Measurements from ENCODE around the gene CES2.

CES2 gene

GRCh38 chr16:66948134-66948836 lies 13.0 kb downstream of the CES2 start:
- peak; percentile 49 for ATAC-seq
- TF ChIP-seq GLIS3 (CRISPR knock-in tag; IDR thresholded peaks at IDR 0.05), result no peak

GRCh38 chr16:66948837-66949225 lies 13.5 kb downstream of the CES2 start:
- ATAC-seq, result no peak
- TF ChIP-seq TCF4 (CRISPR knock-in tag; IDR thresholded peaks at IDR 0.05; ENCODE audit: borderline replicate concordance) (no peak), ESRRG (CRISPR knock-in tag; IDR thresholded peaks at IDR 0.05) (no peak)

- no peak for ATAC-seq
- TF ChIP-seq ZFP30 (CRISPR knock-in tag; IDR thresholded peaks at IDR 0.05) (no peak), OSR1 (CRISPR knock-in tag; IDR thresholded peaks at IDR 0.05) (no peak)
These were observed 14.2 kb downstream of the CES2 start for GRCh38 chr16:66949472-66949871.

GRCh38 chr16:66950437-66950836 lies 15.1 kb downstream of the CES2 start:
- no peak for TF ChIP-seq PPARA (CRISPR knock-in tag; IDR thresholded peaks at IDR 0.05; ENCODE audit: borderline replicate concordance)
- TF ChIP-seq BACH2 (CRISPR knock-in tag; IDR thresholded peaks at IDR 0.05; ENCODE audit: borderline replicate concordance), result no peak
- no peak for TF ChIP-seq TCF4 (CRISPR knock-in tag; IDR thresholded peaks at IDR 0.05; ENCODE audit: borderline replicate concordance)
- TF ChIP-seq RARB (CRISPR knock-in tag; IDR thresholded peaks at IDR 0.05), result no peak
- TF ChIP-seq ISL1 (CRISPR knock-in tag; IDR thresholded peaks at IDR 0.05), result no peak
- TF ChIP-seq, protein P1, sequence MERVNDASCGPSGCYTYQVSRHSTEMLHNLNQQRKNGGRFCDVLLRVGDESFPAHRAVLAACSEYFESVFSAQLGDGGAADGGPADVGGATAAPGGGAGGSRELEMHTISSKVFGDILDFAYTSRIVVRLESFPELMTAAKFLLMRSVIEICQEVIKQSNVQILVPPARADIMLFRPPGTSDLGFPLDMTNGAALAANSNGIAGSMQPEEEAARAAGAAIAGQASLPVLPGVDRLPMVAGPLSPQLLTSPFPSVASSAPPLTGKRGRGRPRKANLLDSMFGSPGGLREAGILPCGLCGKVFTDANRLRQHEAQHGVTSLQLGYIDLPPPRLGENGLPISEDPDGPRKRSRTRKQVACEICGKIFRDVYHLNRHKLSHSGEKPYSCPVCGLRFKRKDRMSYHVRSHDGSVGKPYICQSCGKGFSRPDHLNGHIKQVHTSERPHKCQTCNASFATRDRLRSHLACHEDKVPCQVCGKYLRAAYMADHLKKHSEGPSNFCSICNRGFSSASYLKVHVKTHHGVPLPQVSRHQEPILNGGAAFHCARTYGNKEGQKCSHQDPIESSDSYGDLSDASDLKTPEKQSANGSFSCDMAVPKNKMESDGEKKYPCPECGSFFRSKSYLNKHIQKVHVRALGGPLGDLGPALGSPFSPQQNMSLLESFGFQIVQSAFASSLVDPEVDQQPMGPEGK (CRISPR knock-in tag; IDR thresholded peaks at IDR 0.05; ENCODE audit: borderline replicate concordance), result no peak
- TF ChIP-seq, protein P2, sequence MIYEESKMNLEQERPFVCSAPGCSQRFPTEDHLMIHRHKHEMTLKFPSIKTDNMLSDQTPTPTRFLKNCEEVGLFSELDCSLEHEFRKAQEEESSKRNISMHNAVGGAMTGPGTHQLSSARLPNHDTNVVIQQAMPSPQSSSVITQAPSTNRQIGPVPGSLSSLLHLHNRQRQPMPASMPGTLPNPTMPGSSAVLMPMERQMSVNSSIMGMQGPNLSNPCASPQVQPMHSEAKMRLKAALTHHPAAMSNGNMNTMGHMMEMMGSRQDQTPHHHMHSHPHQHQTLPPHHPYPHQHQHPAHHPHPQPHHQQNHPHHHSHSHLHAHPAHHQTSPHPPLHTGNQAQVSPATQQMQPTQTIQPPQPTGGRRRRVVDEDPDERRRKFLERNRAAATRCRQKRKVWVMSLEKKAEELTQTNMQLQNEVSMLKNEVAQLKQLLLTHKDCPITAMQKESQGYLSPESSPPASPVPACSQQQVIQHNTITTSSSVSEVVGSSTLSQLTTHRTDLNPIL (CRISPR knock-in tag; IDR thresholded peaks at IDR 0.05; ENCODE audit: low read depth), result no peak
- no peak for TF ChIP-seq ZFP3 (CRISPR knock-in tag; IDR thresholded peaks at IDR 0.05)
- TF ChIP-seq ZNF8 (CRISPR knock-in tag; IDR thresholded peaks at IDR 0.05), result no peak
- TF ChIP-seq OSR1 (CRISPR knock-in tag; IDR thresholded peaks at IDR 0.05), result no peak
- TF ChIP-seq TOX (CRISPR knock-in tag; IDR thresholded peaks at IDR 0.05; ENCODE audit: borderline replicate concordance), result no peak
- no peak for ATAC-seq

GRCh38 chr16:66950971-66951790 lies 15.9 kb downstream of the CES2 start:
- no peak for ATAC-seq
- TF ChIP-seq POU6F1 (CRISPR knock-in tag; IDR thresholded peaks at IDR 0.05; ENCODE audit: borderline replicate concordance, low read depth), result no peak
- no peak for TF ChIP-seq TCF4 (CRISPR knock-in tag; IDR thresholded peaks at IDR 0.05; ENCODE audit: borderline replicate concordance)
- TF ChIP-seq, protein P1 (CRISPR knock-in tag; IDR thresholded peaks at IDR 0.05; ENCODE audit: borderline replicate concordance), result no peak
- TF ChIP-seq ARNTL (CRISPR knock-in tag; IDR thresholded peaks at IDR 0.05; ENCODE audit: borderline replicate concordance, low read depth), result no peak
- TF ChIP-seq OSR1 (CRISPR knock-in tag; IDR thresholded peaks at IDR 0.05), result no peak
- no peak for TF ChIP-seq CSDC2 (CRISPR knock-in tag; IDR thresholded peaks at IDR 0.05)
- TF ChIP-seq ZNF8 (CRISPR knock-in tag; IDR thresholded peaks at IDR 0.05), result no peak

Data from SK-N-SH treated with all-trans-retinoic acid at 6 μM for 48 hours (cell line).